HEK293T (cell line): ENCODE data around the gene NACA.

Source experiments
- CTCF ChIA-PET: fragments of 350-600 bp; formaldehyde crosslinking; extraction: SDS; loops from one replicate; lab custom pipeline; 2021; ENCODE audit warnings: antibody characterized with exemption, inconsistent platforms; lab: Yijun Ruan, JAX
- POLR2A ChIA-PET: fragments of 350-600 bp; formaldehyde crosslinking; extraction: SDS; loops from one replicate; lab custom pipeline; 2020; ENCODE audit warnings: antibody characterized with exemption, inconsistent platforms; lab: Yijun Ruan, JAX
- DNase-seq: peaks from one replicate; pipeline ENCODE4 v3.0.0; 2012; ENCODE audit warnings: mixed read lengths; ENCODE audit errors: extremely low spot score
- ARNT ChIP-seq: fragments of 450-650 bp; IDR thresholded peaks from 2 replicates; pipeline ENCODE4 v1.6.1; 2017; ENCODE audit warnings: mild to moderate bottlenecking
- BHLHE40 ChIP-seq: fragments of 450-650 bp; IDR thresholded peaks from 2 replicates; pipeline ENCODE4 v1.6.1; 2016; ENCODE audit warnings: mild to moderate bottlenecking, moderate library complexity, borderline replicate concordance
- CTBP1 ChIP-seq: fragments of 450-650 bp; IDR thresholded peaks from 2 replicates; pipeline ENCODE4 v1.6.1; 2016; ENCODE audit warnings: borderline replicate concordance
- ELF4 ChIP-seq: fragments of 450-650 bp; IDR thresholded peaks from 2 replicates; pipeline ENCODE4 v1.6.1; 2017; ENCODE audit warnings: antibody characterized with exemption
- FOXA1 ChIP-seq: fragments of 450-650 bp; IDR thresholded peaks from 2 replicates; pipeline ENCODE4 v1.6.1; 2016; ENCODE audit warnings: mild to moderate bottlenecking
- FOXK2 ChIP-seq: fragments of 450-650 bp; IDR thresholded peaks from 2 replicates; pipeline ENCODE4 v1.6.1; 2016; ENCODE audit warnings: mild to moderate bottlenecking
- FOXM1 ChIP-seq: fragments of 450-650 bp; IDR thresholded peaks from 2 replicates; pipeline ENCODE4 v1.6.1; 2017; ENCODE audit warnings: mild to moderate bottlenecking, borderline replicate concordance
- HDGF ChIP-seq: fragments of 450-650 bp; IDR thresholded peaks from 2 replicates; pipeline ENCODE4 v1.6.1; 2017; ENCODE audit warnings: antibody characterized with exemption, borderline replicate concordance
- L3MBTL2 ChIP-seq: fragments of 450-650 bp; conservative IDR thresholded peaks from 2 replicates; pipeline ENCODE4 v1.6.1; 2016; ENCODE audit warnings: mild to moderate bottlenecking
- LEF1 ChIP-seq: fragments of 450-650 bp; IDR thresholded peaks from 2 replicates; pipeline ENCODE4 v1.6.1; 2017; ENCODE audit warnings: mild to moderate bottlenecking, borderline replicate concordance
- NFRKB ChIP-seq: fragments of 450-650 bp; IDR thresholded peaks from 2 replicates; pipeline ENCODE4 v1.6.1; 2016; ENCODE audit warnings: mild to moderate bottlenecking, moderate library complexity
- PKNOX1 ChIP-seq: fragments of 450-650 bp; IDR thresholded peaks from 2 replicates; pipeline ENCODE4 v1.6.1; 2016
- SP1 ChIP-seq: fragments of 450-650 bp; IDR thresholded peaks from 2 replicates; pipeline ENCODE4 v1.6.1; 2017
- SUZ12 ChIP-seq: fragments of 450-650 bp; IDR thresholded peaks from 2 replicates; pipeline ENCODE4 v1.6.1; 2016; ENCODE audit warnings: mild to moderate bottlenecking
- TARDBP ChIP-seq: fragments of 450-650 bp; IDR thresholded peaks from 2 replicates; pipeline ENCODE4 v1.6.1; 2016
- ZNF384 ChIP-seq: fragments of 450-650 bp; IDR thresholded peaks from 2 replicates; pipeline ENCODE4 v1.6.1; 2016

NACA gene

GRCh38 chr12:56721721-56722120 lies 3.4 kb downstream of the NACA start:
- POLR2A ChIA-PET: interaction anchor here (0.6 to 3.2 kb wide), 2 partner anchors 10 to 33 kb away, joined by 3 to 18 read pairs; partner anchors contain the start of gene PTGES3
- no peak for TF ChIP-seq LEF1
- no peak for TF ChIP-seq ELF4
- CTCF ChIA-PET: no interaction called here
- no peak for DNase-seq

GRCh38 chr12:56721216-56721615 lies 3.9 kb downstream of the NACA start:
- no peak for TF ChIP-seq CTBP1
- TF ChIP-seq HDGF: no peak
- TF ChIP-seq ARNT: no peak
- TF ChIP-seq TARDBP: no peak
- TF ChIP-seq PKNOX1: no peak
- no peak for TF ChIP-seq SUZ12
- no peak for TF ChIP-seq FOXA1
- TF ChIP-seq SP1: no peak
- TF ChIP-seq FOXK2: no peak
- TF ChIP-seq FOXM1: no peak
- no peak for TF ChIP-seq ELF4
- no peak for TF ChIP-seq L3MBTL2
- TF ChIP-seq BHLHE40: no peak
- no peak for TF ChIP-seq NFRKB
- no peak for TF ChIP-seq ZNF384
- no peak for TF ChIP-seq LEF1
- CTCF ChIA-PET: no interaction called here
- POLR2A ChIA-PET: interaction anchor here (3.2 kb wide), 1 partner anchor 33 kb away, joined by 18 read pairs; the partner anchor contains the start of gene PTGES3
- no peak for DNase-seq

DNA sequence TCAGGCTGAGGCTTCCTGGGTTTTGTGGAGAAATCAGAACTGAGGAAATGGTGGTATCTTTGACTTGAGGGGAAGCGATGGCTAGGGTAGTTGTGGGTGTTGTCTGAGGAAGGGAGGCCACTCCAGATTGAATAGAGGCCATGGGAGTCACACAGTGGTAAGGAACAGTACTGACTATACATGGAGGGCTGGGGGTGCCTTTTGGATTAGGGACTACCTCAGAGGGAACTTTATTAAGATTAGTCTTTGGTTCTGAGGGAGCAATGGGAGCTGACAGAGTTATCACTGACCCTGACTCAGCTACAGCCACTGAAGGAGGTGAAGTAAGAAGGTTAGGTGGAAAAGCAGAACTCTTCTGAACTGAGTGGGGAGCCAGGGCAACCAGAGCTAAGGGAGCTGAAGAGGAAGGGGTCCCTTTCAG lies 4.4 kb downstream of the NACA start:
- CTCF ChIA-PET: no interaction called here
- DNase-seq: no peak
- TF ChIP-seq SP1 (no peak), HDGF (no peak), PKNOX1 (no peak), CTBP1 (no peak), ARNT (no peak), ELF4 (no peak), L3MBTL2 (no peak), BHLHE40 (no peak), LEF1 (no peak), NFRKB (no peak), TARDBP (no peak), FOXM1 (no peak)
- POLR2A ChIA-PET: interaction anchor here (3.2 kb wide), 1 partner anchor 32 kb away, joined by 18 read pairs; the partner anchor contains the start of gene PTGES3

DNA sequence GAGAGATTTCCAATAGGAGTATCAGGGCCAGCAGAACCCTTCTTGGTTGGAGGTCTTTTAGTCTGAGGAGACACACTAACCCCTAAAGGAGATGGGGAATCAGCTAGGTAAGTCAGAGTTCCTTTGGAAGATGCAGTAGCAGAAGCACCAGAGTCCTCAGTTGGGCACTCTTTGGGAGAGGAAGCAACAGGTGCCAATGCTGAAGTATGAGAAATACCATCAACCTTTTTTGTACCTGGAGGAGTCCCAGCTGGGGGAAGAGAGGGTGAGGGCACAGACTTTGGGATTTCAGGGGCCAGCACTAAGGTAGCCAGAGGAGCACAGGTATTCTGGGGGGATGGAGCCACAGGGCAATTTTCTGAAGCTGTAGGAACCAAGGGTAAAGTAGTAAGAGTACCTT lies 6.0 kb downstream of the NACA start:
- TF ChIP-seq FOXK2: no peak
- no peak for TF ChIP-seq ELF4
- no peak for TF ChIP-seq SUZ12
- no peak for TF ChIP-seq ZNF384
- TF ChIP-seq HDGF: no peak
- no peak for TF ChIP-seq FOXA1
- TF ChIP-seq BHLHE40: no peak
- TF ChIP-seq L3MBTL2: no peak
- no peak for TF ChIP-seq TARDBP
- no peak for TF ChIP-seq LEF1
- no peak for TF ChIP-seq FOXM1
- CTCF ChIA-PET: interaction anchor here (1.3 kb wide), 1 partner anchor 33 kb away, joined by 4 read pairs; no protein-coding TSS in a partner anchor
- no peak for DNase-seq
- POLR2A ChIA-PET: interaction anchor here (0.9 to 2.0 kb wide), 3 partner anchors 12 to 74 kb away, joined by 3 to 11 read pairs (median 4); partner anchors contain the start of gene ATP5F1B

GRCh38 chr12:56718636-56719035 lies 6.5 kb downstream of the NACA start:
- DNase-seq: no peak
- no peak for TF ChIP-seq L3MBTL2
- TF ChIP-seq CTBP1: no peak
- no peak for TF ChIP-seq TARDBP
- no peak for TF ChIP-seq SP1
- ChIA-PET POLR2A (interaction anchor here (0.9 to 2.0 kb wide), 3 partner anchors 13 to 73 kb away, joined by 3 to 11 read pairs (median 4); partner anchors contain the start of gene ATP5F1B), CTCF (interaction anchor here (1.3 kb wide), 1 partner anchor 33 kb away, joined by 4 read pairs; no protein-coding TSS in a partner anchor)

GRCh38 chr12:56718149-56718548 lies 7.0 kb downstream of the NACA start:
- no peak for TF ChIP-seq FOXM1
- TF ChIP-seq BHLHE40: no peak
- TF ChIP-seq ZNF384: no peak
- no peak for TF ChIP-seq CTBP1
- no peak for TF ChIP-seq L3MBTL2
- no peak for TF ChIP-seq TARDBP
- no peak for TF ChIP-seq ARNT
- no peak for TF ChIP-seq LEF1
- no peak for TF ChIP-seq ELF4
- ChIA-PET POLR2A (interaction anchor here (1.3 to 2.0 kb wide), 3 partner anchors 13 to 32 kb away, joined by 3 to 11 read pairs (median 4); no protein-coding TSS in a partner anchor), CTCF (no interaction called here)
- no peak for DNase-seq
